Kidney (tissue), 14 donors: ENCODE measurements around the gene TRIM33. TPM values are rescaled to one million over a fixed set of nuclear protein-coding genes. Genes with fewer than 3 reads are reported as not detected.

Experiments
- DNase-seq, 5 donors: peaks; one replicate each; pipeline ENCODE4 v3.0.0-alpha.2; 2013 to 2020
- FAIRE-seq: peaks from 2 replicates; lab custom pipeline; 2012; peaks lifted over from hg19 to GRCh38; lab: Jason Lieb, UNC
- H3K27ac ChIP-seq, 2 donors: one replicate each; pipeline ENCODE4 v1.7.0; 2013; ENCODE audit warnings: low read depth in 2 of 2, low read length in 2 of 2, inconsistent platforms in 1 of 2
- H3K27me3 ChIP-seq: one replicate; pipeline ENCODE4 v1.7.1; 2013; ENCODE audit warnings: low read length, inconsistent platforms; ENCODE audit not compliant: control insufficient read depth, insufficient read depth
- H3K36me3 ChIP-seq, 3 donors: one replicate each; pipeline versions ENCODE4 v1.7.0 to v1.7.1; 2013; ENCODE audit warnings: low read length in 3 of 3, control low read depth in 1 of 3, inconsistent platforms in 1 of 3; ENCODE audit not compliant: insufficient read depth in 3 of 3, control insufficient read depth in 2 of 3
- H3K4me1 ChIP-seq, 3 donors: one replicate each; pipeline versions ENCODE4 v1.7.0 to v1.7.1; 2013; ENCODE audit warnings: low read length in 3 of 3, inconsistent platforms in 1 of 3, low read depth in 1 of 3; ENCODE audit not compliant: control insufficient read depth in 2 of 3, insufficient read depth in 2 of 3
- H3K4me3 ChIP-seq, 3 donors: one replicate each; pipeline versions ENCODE4 v1.7.0 to v1.8.1; 2013; ENCODE audit warnings: low read length in 3 of 3, control low read depth in 1 of 3, inconsistent platforms in 1 of 3
- H3K9ac ChIP-seq, 3 donors: one replicate each; pipeline versions ENCODE4 v1.7.0 to v1.7.1; 2013; ENCODE audit warnings: low read length in 3 of 3, control low read depth in 1 of 3, inconsistent platforms in 1 of 3
- H3K9me3 ChIP-seq, 3 donors: one replicate each; pipeline versions ENCODE4 v1.7.0 to v1.7.1; 2013; ENCODE audit warnings: low read length in 3 of 3, control low read depth in 1 of 3, inconsistent platforms in 1 of 3; ENCODE audit not compliant: control insufficient read depth in 2 of 3, insufficient read depth in 1 of 3
- intact Hi-C: fragments of 100-400 bp; cut with DNase I; formaldehyde crosslinking; loops from one replicate; pipeline ENCODE4 v1.11.1; 2022
- polyA plus RNA-seq: library from polyadenylated mRNA; stranded (reverse); fragments of 350-450 nt; fragmentation: Illumina TruSeq; extraction: RNeasy Lipid Tissue Mini Kit (QIAGEN cat#74804); gene quantifications from one replicate; pipeline ENCODE4 v1.2.3, GENCODE V29; 2014; ENCODE audit warnings: low read depth, low replicate concordance; ENCODE audit not compliant: insufficient read depth
- total RNA-seq: library from RNA; stranded (reverse); fragmentation: NEBNext Ultra II Directional; extraction: Animal tissue kit (Norgen Biotek cat#: 25700); gene quantifications from one replicate; pipeline ENCODE4 v1.2.1, GENCODE V29; 2021
- TF ChIP-seq, protein P1 (sequence below): IDR thresholded peaks from 3 replicates; pipeline ENCODE4 v1.5.1; 2012; ENCODE audit warnings: mild to moderate bottlenecking, moderate library complexity, borderline replicate concordance; ENCODE audit not compliant: insufficient read depth; ENCODE audit errors: extremely low read depth
- donor health status: control.
- donor health status: control.
- donor health status: control.
- donor health status: control.
- donor health status: control.
- donor health status: DM: yes; HTN: yes; CAD: no.
- donor health status: Normal renal cell carcinoma (clear cell type).

Gene TRIM33
- total and polyA plus RNA-seq, 2 donors from 2014 or later: 13.3 to 36.2 TPM

DNA sequence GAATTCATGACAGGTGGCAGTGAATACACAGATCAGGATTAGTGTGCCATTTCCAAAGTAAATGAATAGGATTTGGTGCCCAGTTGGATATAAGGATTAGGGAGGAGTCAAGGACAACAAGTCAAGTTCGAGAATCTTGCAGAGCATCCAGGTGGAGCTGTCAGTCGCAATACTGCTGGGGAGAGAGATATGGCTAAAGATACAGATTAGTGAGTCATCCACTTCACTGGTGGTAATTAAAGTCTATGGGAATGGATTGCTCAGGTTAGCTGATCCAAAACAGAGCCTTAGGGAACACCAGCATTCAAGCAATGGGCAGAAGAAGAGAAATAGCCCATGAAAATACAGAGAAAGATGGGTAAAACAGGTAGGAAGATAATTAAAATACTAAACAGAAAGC is 43.6 kb upstream of the TRIM33 start:
- DNase-seq: no peak
- H3K4me1 ChIP-seq: no peaks in the 10 kb centered on the region
- H3K27ac ChIP-seq: no peak overlapping the region
- H3K36me3 ChIP-seq: no peaks in the 10 kb centered on the region
- FAIRE-seq: no peak
- intact Hi-C loops: no loop called here
- H3K9ac ChIP-seq: no peak overlapping the region
- no peaks in the 10 kb centered on the region for H3K9me3 ChIP-seq
- TF ChIP-seq, protein P1, sequence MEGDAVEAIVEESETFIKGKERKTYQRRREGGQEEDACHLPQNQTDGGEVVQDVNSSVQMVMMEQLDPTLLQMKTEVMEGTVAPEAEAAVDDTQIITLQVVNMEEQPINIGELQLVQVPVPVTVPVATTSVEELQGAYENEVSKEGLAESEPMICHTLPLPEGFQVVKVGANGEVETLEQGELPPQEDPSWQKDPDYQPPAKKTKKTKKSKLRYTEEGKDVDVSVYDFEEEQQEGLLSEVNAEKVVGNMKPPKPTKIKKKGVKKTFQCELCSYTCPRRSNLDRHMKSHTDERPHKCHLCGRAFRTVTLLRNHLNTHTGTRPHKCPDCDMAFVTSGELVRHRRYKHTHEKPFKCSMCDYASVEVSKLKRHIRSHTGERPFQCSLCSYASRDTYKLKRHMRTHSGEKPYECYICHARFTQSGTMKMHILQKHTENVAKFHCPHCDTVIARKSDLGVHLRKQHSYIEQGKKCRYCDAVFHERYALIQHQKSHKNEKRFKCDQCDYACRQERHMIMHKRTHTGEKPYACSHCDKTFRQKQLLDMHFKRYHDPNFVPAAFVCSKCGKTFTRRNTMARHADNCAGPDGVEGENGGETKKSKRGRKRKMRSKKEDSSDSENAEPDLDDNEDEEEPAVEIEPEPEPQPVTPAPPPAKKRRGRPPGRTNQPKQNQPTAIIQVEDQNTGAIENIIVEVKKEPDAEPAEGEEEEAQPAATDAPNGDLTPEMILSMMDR: no peak
- H3K4me3 ChIP-seq: no peak overlapping the region
- H3K27me3 ChIP-seq: no peaks in the 10 kb centered on the region

DNA sequence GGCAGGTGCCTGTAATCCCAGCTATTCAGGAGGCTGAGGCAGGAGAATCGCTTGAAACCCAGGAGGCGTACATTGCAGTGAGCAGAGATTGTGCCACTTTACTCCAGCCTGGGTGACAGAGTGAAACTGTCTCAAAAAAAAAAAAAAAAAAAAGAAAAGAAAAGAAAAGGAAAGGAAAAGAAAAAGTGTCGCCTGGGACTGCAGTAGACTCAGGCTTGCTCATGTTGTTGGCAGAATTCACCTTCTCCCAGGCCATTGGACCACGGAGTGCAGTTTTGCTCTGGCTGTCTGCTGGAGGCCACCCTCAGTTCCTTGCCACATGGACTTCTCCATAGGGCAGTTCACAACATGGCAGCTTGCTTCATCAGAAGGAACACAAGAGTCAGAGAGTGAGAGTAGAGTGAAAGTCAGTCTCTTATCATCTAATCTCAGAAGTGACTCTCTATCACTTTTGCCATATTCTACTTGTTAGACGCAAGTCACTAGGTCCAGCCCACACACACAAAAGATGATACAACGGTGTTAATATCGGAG is 41.2 kb upstream of the TRIM33 start:
- Histone ChIP-seq H3K4me1 (no peaks in the 10 kb centered on the region), H3K27me3 (no peaks in the 10 kb centered on the region), H3K4me3 (no peak overlapping the region), H3K36me3 (no peaks in the 10 kb centered on the region), H3K9me3 (no peaks in the 10 kb centered on the region), H3K9ac (no peak overlapping the region), H3K27ac (no peak overlapping the region)
- no peak for DNase-seq
- TF ChIP-seq, protein P1: no peak
- FAIRE-seq: no peak
- intact Hi-C loops: no loop called here

DNA sequence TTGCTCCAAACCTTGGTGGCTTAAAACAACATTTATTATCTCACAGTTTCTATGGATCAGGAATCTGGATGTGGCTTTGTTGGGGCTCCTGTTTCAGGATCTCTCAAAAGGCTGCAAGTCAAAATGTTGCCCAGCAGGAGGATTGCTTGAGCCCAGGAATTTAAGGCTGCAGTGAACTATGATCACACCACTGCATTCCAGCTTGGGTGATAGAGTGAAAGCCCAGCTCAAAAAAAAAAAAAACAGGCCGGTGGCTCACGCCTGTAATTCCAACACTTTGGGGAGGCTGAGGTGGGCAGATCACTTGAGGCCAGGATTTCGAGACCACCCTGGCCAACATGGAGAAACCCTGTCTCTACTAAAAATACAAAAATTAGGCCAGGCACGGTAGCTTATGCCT is 40.4 kb upstream of the TRIM33 start:
- DNase-seq (no peak), FAIRE-seq (no peak)
- TF ChIP-seq, protein P1: no peak
- Histone ChIP-seq H3K9ac (no peak overlapping the region), H3K4me3 (no peak overlapping the region), H3K4me1 (no peaks in the 10 kb centered on the region), H3K27me3 (no peaks in the 10 kb centered on the region), H3K36me3 (no peaks in the 10 kb centered on the region), H3K9me3 (no peaks in the 10 kb centered on the region), H3K27ac (no peak overlapping the region)
- intact Hi-C loops: no loop called here

DNA sequence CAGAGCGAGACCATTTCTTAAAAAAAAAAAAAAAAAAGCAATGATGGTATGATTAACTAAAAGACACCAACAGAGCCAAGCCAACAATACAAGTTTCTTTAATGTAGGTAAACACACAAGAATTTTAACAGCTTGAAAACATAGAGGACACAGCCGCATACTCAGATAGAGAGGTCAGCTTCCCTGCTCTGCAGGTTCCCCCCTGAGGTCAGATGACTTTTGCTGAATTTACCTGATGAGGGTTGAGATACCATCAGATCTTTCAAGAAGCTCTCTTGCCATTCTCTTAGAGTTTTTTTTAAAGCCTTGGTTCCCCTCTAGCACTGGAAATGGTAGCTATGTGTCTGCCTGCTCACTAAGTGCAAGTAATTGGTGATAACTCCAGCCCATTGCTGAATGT is 39.3 kb upstream of the TRIM33 start:
- TF ChIP-seq, protein P1: no peak
- no peaks in the 10 kb centered on the region for H3K27me3 ChIP-seq
- no peaks in the 10 kb centered on the region for H3K36me3 ChIP-seq
- no peak overlapping the region for H3K27ac ChIP-seq
- no peaks in the 10 kb centered on the region for H3K4me1 ChIP-seq
- FAIRE-seq (no peak), DNase-seq (no peak)
- H3K4me3 ChIP-seq: no peak overlapping the region
- intact Hi-C loops: no loop called here
- no peak overlapping the region for H3K9ac ChIP-seq
- no peaks in the 10 kb centered on the region for H3K9me3 ChIP-seq
